Endodermal cell (in vitro differentiated cells): ENCODE results near the gene NACC2. TPM values are rescaled to one million over a fixed set of nuclear protein-coding genes. Genes with fewer than 3 reads are reported as not detected.

Experiments used
- DNase-seq: peaks from one replicate; pipeline ENCODE4 v3.0.0-alpha.2; 2017
- H3K27ac ChIP-seq: 2 replicates; pipeline ENCODE4 v1.5.1; 2013; ENCODE audit warnings: mild to moderate bottlenecking, low read depth, low read length, moderate library complexity
- H3K27me3 ChIP-seq: 2 replicates; pipeline ENCODE4 v1.6.1; 2013; ENCODE audit warnings: mild to moderate bottlenecking, low read length, moderate library complexity; ENCODE audit not compliant: insufficient read depth, control insufficient read depth, poor library complexity, severe bottlenecking
- H3K36me3 ChIP-seq: 2 replicates; pipeline ENCODE4 v1.7.0; 2013; ENCODE audit warnings: mild to moderate bottlenecking, low read length, moderate library complexity; ENCODE audit not compliant: control insufficient read depth, insufficient read depth
- H3K4me1 ChIP-seq: one replicate; pipeline ENCODE4 v1.7.0; 2013; ENCODE audit warnings: low read length; ENCODE audit not compliant: control insufficient read depth, insufficient read depth
- H3K4me3 ChIP-seq: 2 replicates; pipeline ENCODE4 v1.5.1; 2013; ENCODE audit warnings: mild to moderate bottlenecking, low read length, moderate library complexity
- H3K9ac ChIP-seq: 2 replicates; pipeline ENCODE4 v1.6.1; 2013; ENCODE audit warnings: mild to moderate bottlenecking, low read length, moderate library complexity; ENCODE audit not compliant: poor library complexity, severe bottlenecking; ENCODE audit errors: extremely low read depth
- H3K9me3 ChIP-seq: 2 replicates; pipeline ENCODE4 v1.6.1; 2013; ENCODE audit warnings: mild to moderate bottlenecking, low read length, moderate library complexity; ENCODE audit not compliant: control insufficient read depth
- H3K27ac Mint-ChIP-seq: 2 replicates; pipeline ENCODE4 v1.8.0; 2020; ENCODE audit warnings: mixed read lengths
- H3K27me3 Mint-ChIP-seq: 2 replicates; pipeline ENCODE4 v1.8.0; 2021; ENCODE audit warnings: mild to moderate bottlenecking, mixed read lengths; ENCODE audit not compliant: insufficient read depth
- H3K36me3 Mint-ChIP-seq: 2 replicates; pipeline ENCODE4 v1.8.0; 2020; ENCODE audit warnings: low read depth, mixed read lengths
- H3K4me1 Mint-ChIP-seq: 2 replicates; pipeline ENCODE4 v1.8.0; 2020; ENCODE audit warnings: mixed read lengths
- H3K4me3 Mint-ChIP-seq: 2 replicates; pipeline ENCODE4 v1.8.0; 2020; ENCODE audit warnings: mild to moderate bottlenecking, moderate library complexity, mixed read lengths
- H3K9me3 Mint-ChIP-seq: 2 replicates; pipeline ENCODE4 v1.8.0; 2020; ENCODE audit warnings: mild to moderate bottlenecking, mixed read lengths
- whole genome bisulfite sequencing, 2 experiments: methylation state at CpG; one replicate each; pipeline versions ENCODE4 v1.1.5 to v1.1.7; 2013; ENCODE audit warnings: missing lambda C conversion rate in 2 of 2, mixed read lengths in 1 of 2; ENCODE audit not compliant: insufficient coverage in 1 of 2, insufficient read length in 1 of 2; 5-methylcytosine and 5-hydroxymethylcytosine counted together
- total RNA-seq, 2 donors: library from RNA; stranded (reverse); fragmentation: NEBNext Ultra II Directional in 1 of 2; extraction: Animal tissue kit (Norgen Biotek cat#: 25700) in 1 of 2; gene quantifications; 2 replicates in 1 of 2; 3 replicates in 1 of 2; pipeline ENCODE4 v1.2.1, GENCODE V29; 2021
- TF ChIP-seq, protein P1 (sequence below): fragments of 200-600 bp; sonication (generic); conservative IDR thresholded peaks from 2 replicates; pipeline ENCODE4 v1.5.0; 2021; ENCODE audit warnings: antibody characterized with exemption, mild to moderate bottlenecking

NACC2 gene
- total RNA-seq, 2 donors from 2014 or later, result 12.4 to 16.7 TPM

DNA sequence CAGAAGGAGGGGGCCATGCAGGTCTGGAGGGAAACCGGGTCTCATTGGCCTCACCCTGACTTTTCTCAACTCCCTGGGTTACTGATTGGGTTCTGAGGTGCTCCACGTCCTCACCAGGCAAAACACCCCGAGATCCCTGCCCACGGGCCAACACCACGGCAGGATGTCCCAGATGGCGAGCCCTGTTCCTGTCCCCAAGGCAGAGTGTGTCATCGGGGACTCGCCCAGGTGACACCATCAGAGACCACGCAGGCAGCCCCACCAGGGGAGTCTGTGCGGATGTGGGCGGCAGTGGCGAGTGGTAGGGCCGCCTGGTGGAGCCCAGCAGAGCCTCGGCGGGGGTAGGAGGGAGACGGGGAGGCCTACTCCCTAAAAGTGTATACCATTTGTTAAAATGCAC lies 74.9 kb downstream of the NACC2 start:
- no peak overlapping the region for H3K27ac Mint-ChIP-seq
- Histone ChIP-seq H3K36me3 (no peaks in the 10 kb centered on the region), H3K9ac (no peak overlapping the region), H3K27me3 (no peaks in the 10 kb centered on the region), H3K4me3 (no peak overlapping the region), H3K4me1 (no peaks in the 10 kb centered on the region), H3K9me3 (no peaks in the 10 kb centered on the region), H3K27ac (no peak overlapping the region)
- H3K36me3 Mint-ChIP-seq, result peaks cover 11% of the 10 kb centered on the region
- DNase-seq, result peak; percentile 27
- TF ChIP-seq, protein P1, sequence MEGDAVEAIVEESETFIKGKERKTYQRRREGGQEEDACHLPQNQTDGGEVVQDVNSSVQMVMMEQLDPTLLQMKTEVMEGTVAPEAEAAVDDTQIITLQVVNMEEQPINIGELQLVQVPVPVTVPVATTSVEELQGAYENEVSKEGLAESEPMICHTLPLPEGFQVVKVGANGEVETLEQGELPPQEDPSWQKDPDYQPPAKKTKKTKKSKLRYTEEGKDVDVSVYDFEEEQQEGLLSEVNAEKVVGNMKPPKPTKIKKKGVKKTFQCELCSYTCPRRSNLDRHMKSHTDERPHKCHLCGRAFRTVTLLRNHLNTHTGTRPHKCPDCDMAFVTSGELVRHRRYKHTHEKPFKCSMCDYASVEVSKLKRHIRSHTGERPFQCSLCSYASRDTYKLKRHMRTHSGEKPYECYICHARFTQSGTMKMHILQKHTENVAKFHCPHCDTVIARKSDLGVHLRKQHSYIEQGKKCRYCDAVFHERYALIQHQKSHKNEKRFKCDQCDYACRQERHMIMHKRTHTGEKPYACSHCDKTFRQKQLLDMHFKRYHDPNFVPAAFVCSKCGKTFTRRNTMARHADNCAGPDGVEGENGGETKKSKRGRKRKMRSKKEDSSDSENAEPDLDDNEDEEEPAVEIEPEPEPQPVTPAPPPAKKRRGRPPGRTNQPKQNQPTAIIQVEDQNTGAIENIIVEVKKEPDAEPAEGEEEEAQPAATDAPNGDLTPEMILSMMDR, result no peak
- H3K9me3 Mint-ChIP-seq, result no peaks in the 10 kb centered on the region
- peaks cover 4% of the 10 kb centered on the region for H3K27me3 Mint-ChIP-seq
- H3K4me3 Mint-ChIP-seq, result no peak overlapping the region
- no peaks in the 10 kb centered on the region for H3K4me1 Mint-ChIP-seq
- WGBS, 2 experiments, result 92 to 98% methylated on average over 14 to 16 of the region's 16 CpGs

DNA sequence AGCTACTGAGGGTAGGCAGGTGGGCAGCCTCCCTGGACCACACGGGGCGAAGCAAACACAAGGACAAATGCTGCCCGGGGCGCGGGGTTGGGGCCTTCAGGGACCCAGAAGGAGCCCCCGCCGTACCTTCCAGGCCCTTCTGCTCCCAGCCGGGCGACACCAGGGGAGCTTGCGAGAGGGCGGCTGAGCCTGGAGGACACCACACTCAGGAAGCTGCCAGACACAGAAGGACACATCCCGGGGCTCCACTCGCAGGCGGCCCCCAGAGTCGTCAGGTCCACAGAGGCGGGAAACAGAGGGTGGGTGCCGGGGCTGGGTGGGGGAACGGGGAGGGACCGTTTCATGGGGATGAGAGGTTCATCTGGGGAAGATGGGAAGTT lies 75.4 kb downstream of the NACC2 start:
- no peaks in the 10 kb centered on the region for H3K9me3 Mint-ChIP-seq
- H3K27ac Mint-ChIP-seq, result no peak overlapping the region
- no peaks in the 10 kb centered on the region for H3K9me3 ChIP-seq
- H3K4me1 ChIP-seq, result no peaks in the 10 kb centered on the region
- H3K4me3 ChIP-seq, result no peak overlapping the region
- H3K27me3 Mint-ChIP-seq, result peaks cover 4% of the 10 kb centered on the region
- no peak overlapping the region for H3K4me3 Mint-ChIP-seq
- no peaks in the 10 kb centered on the region for H3K4me1 Mint-ChIP-seq
- no peak overlapping the region for H3K9ac ChIP-seq
- peak; percentile 35 for DNase-seq
- H3K27ac ChIP-seq, result no peak overlapping the region
- no peaks in the 10 kb centered on the region for H3K36me3 ChIP-seq
- peaks cover 11% of the 10 kb centered on the region for H3K36me3 Mint-ChIP-seq
- TF ChIP-seq, protein P1, result no peak
- no peaks in the 10 kb centered on the region for H3K27me3 ChIP-seq
- 87 to 93% methylated on average over 8 to 19 of the region's 19 CpGs for WGBS, 2 experiments

DNA sequence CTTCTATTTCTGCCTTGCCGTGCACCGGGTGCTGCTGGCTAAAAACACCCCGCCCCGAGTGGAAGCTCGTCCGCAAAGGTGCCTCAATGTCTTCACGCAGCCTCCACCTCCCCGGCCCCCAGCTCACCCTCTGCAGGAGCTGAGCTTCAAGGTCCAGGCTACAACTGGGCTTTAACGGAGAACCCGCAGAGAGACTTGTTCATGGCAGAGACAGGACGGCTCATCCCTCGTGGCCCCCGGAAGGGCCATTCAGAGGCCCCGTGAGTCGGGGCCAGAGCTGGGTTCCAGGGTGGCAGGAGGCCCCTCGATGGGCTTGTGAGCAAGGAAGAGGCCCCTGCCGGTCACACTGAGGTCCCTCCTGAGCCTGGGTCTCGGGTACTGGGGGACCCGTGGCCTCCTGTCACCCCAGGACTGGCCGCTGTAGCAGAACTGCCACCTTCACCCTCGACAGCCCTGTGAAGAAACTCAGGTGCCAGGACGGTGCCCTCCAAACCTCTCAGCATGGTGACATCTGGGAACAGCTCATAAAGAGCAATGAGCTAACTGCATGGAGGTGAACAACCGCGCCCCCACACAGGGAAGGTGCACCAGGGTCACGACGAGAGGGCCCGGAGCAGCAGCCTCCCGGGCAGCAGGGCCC lies 75.9 kb downstream of the NACC2 start:
- Mint-ChIP-seq H3K4me3 (no peak overlapping the region), H3K27me3 (peaks cover 4% of the 10 kb centered on the region), H3K36me3 (peaks cover 11% of the 10 kb centered on the region), H3K9me3 (no peaks in the 10 kb centered on the region), H3K4me1 (no peaks in the 10 kb centered on the region), H3K27ac (no peak overlapping the region)
- Histone ChIP-seq H3K4me1 (no peaks in the 10 kb centered on the region), H3K9me3 (no peaks in the 10 kb centered on the region), H3K9ac (no peak overlapping the region), H3K4me3 (no peak overlapping the region), H3K27me3 (no peaks in the 10 kb centered on the region), H3K27ac (no peak overlapping the region), H3K36me3 (no peaks in the 10 kb centered on the region)
- 86 to 91% methylated on average over 21 to 28 of the region's 28 CpGs for WGBS, 2 experiments
- peak; percentile 41 for DNase-seq
- TF ChIP-seq, protein P1, result no peak
